H1 (cell line): ENCODE data around the gene CHRNG. TPM values are rescaled to one million over a fixed set of nuclear protein-coding genes. Genes with fewer than 3 reads are reported as not detected.

Experiments used
- CTCF ChIA-PET: fragments of 300-600 bp; sonication (Branson Sonifier 250); formaldehyde crosslinking; loops from one replicate; lab custom pipeline; 2021; ENCODE audit not compliant: partially characterized antibody; lab: Charles Lee
- POLR2A ChIA-PET: fragments of 300-600 bp; sonication (Branson Sonifier 250); formaldehyde crosslinking; loops from one replicate; lab custom pipeline; 2021; ENCODE audit warnings: inconsistent platforms; ENCODE audit not compliant: partially characterized antibody; lab: Charles Lee
- DNase-seq, 2 experiments: peaks; one replicate each; pipeline versions ENCODE4 v3.0.0 to v3.0.0-alpha.2; 2010 to 2022; ENCODE audit warnings: low spot score in 2 of 2, low read depth in 1 of 2, mixed read lengths in 1 of 2
- FAIRE-seq: peaks from 2 replicates; lab custom pipeline; 2011; peaks lifted over from hg19 to GRCh38; lab: Jason Lieb, UNC
- H2AFZ ChIP-seq: 2 replicates; pipeline ENCODE4 v1.8.1; 2012; ENCODE audit warnings: low read length, inconsistent platforms
- H2AK5ac ChIP-seq: 2 replicates; pipeline ENCODE4 v1.6.1; 2013; ENCODE audit warnings: low read depth, low read length
- H2BK120ac ChIP-seq: replicated peaks from 2 replicates; pipeline ENCODE3; 2013; ENCODE audit warnings: low read depth, low read length, inconsistent platforms
- H2BK12ac ChIP-seq: 2 replicates; pipeline ENCODE4 v1.6.1; 2013; ENCODE audit warnings: low read depth, low read length
- H2BK15ac ChIP-seq: 2 replicates; pipeline ENCODE4 v1.6.1; 2013; ENCODE audit warnings: low read length
- H2BK20ac ChIP-seq: 2 replicates; pipeline ENCODE4 v1.6.1; 2013; ENCODE audit warnings: low read length
- H2BK5ac ChIP-seq: 2 replicates; pipeline ENCODE4 v1.6.1; 2013; ENCODE audit warnings: low read depth, low read length
- H3K14ac ChIP-seq: 2 replicates; pipeline ENCODE4 v1.6.1; 2013; ENCODE audit warnings: inconsistent platforms; ENCODE audit not compliant: insufficient read length
- H3K18ac ChIP-seq: 2 replicates; pipeline ENCODE4 v1.6.1; 2013; ENCODE audit warnings: low read length; ENCODE audit errors: extremely low read depth
- H3K23ac ChIP-seq: 2 replicates; pipeline ENCODE4 v1.6.1; 2013; ENCODE audit warnings: inconsistent platforms; ENCODE audit not compliant: insufficient read length
- H3K23me2 ChIP-seq: 2 replicates; pipeline ENCODE4 v1.6.1; 2013; ENCODE audit warnings: low read depth, low read length
- H3K27ac ChIP-seq: 2 replicates; pipeline ENCODE4 v1.6.1; 2011; ENCODE audit warnings: low read depth, low read length, inconsistent platforms
- H3K27me3 ChIP-seq, 4 experiments: replicated peaks in 1 of 4; 1 replicate in 1 of 4; 2 replicates in 3 of 4; pipeline versions ENCODE4 v1.6.1 to v1.8.1; 2011 to 2013; ENCODE audit warnings: low read length in 3 of 4, mild to moderate bottlenecking in 3 of 4, inconsistent platforms in 2 of 4, mixed read lengths in 2 of 4, moderate library complexity in 1 of 4; ENCODE audit not compliant: control insufficient read depth in 3 of 4, insufficient read depth in 3 of 4; ENCODE audit errors: extremely low read depth in 1 of 4
- H3K36me3 ChIP-seq, 4 experiments: 2 replicates each; pipeline versions ENCODE4 v1.6.1 to v1.8.1; 2011 to 2013; ENCODE audit warnings: mild to moderate bottlenecking in 4 of 4, low read length in 3 of 4, moderate library complexity in 2 of 4, control low read depth in 1 of 4, inconsistent platforms in 1 of 4; ENCODE audit not compliant: insufficient read depth in 4 of 4, control insufficient read depth in 2 of 4
- H3K4ac ChIP-seq: replicated peaks from 2 replicates; pipeline ENCODE3; 2013; ENCODE audit warnings: low read length, low read depth, mixed read lengths, inconsistent platforms; ENCODE audit not compliant: insufficient read length
- H3K4me1 ChIP-seq, 4 experiments: replicated peaks in 1 of 4; 1 replicate in 1 of 4; 2 replicates in 3 of 4; pipeline versions ENCODE4 v1.6.1 to v1.8.1; 2011 to 2013; ENCODE audit warnings: low read length in 3 of 4, inconsistent platforms in 2 of 4, mixed read lengths in 1 of 4; ENCODE audit not compliant: insufficient read depth in 4 of 4, control insufficient read depth in 3 of 4
- H3K4me2 ChIP-seq, 2 experiments: 2 replicates each; pipeline versions ENCODE4 v1.6.1 to v1.8.1; 2011 to 2013; ENCODE audit warnings: low read depth in 2 of 2, low read length in 2 of 2, control low read depth in 1 of 2, inconsistent platforms in 1 of 2, mild to moderate bottlenecking in 1 of 2; ENCODE audit not compliant: insufficient read depth in 1 of 2
- H3K4me3 ChIP-seq, 4 experiments: fragments of 200-600, 300-600 bp in 1 of 4; sonication (generic), shearing (Covaris generic), sonication (Bioruptor Twin) in 1 of 4; 2 replicates each; pipeline versions ENCODE4 v1.5.1 to v1.8.1; 2011 to 2016; ENCODE audit warnings: low read length in 4 of 4, low read depth in 3 of 4, control low read depth in 2 of 4, inconsistent platforms in 2 of 4, mild to moderate bottlenecking in 2 of 4, mixed read lengths in 1 of 4, moderate library complexity in 1 of 4; ENCODE audit not compliant: insufficient read depth in 2 of 4; ENCODE audit errors: extremely low read depth in 1 of 4
- H3K56ac ChIP-seq: replicated peaks from 2 replicates; pipeline ENCODE3; 2013; ENCODE audit warnings: low read depth, mild to moderate bottlenecking, mixed read lengths, low read length, inconsistent platforms; ENCODE audit not compliant: insufficient read length
- H3K79me1 ChIP-seq: 2 replicates; pipeline ENCODE4 v1.6.1; 2013; ENCODE audit warnings: low read depth, low read length, control low read depth
- H3K79me2 ChIP-seq, 2 experiments: 2 replicates each; pipeline versions ENCODE4 v1.6.1 to v1.8.1; 2012 to 2013; ENCODE audit warnings: low read length in 2 of 2, mild to moderate bottlenecking in 2 of 2, inconsistent platforms in 1 of 2; ENCODE audit not compliant: insufficient read depth in 2 of 2, control insufficient read depth in 1 of 2
- H3K9ac ChIP-seq, 4 experiments: replicated peaks in 1 of 4; 1 replicate in 1 of 4; 2 replicates in 3 of 4; pipeline versions ENCODE4 v1.6.1 to v1.8.1; 2011 to 2013; ENCODE audit warnings: low read depth in 3 of 4, low read length in 3 of 4, control low read depth in 2 of 4, mild to moderate bottlenecking in 2 of 4, moderate library complexity in 2 of 4, inconsistent platforms in 1 of 4; ENCODE audit errors: extremely low read depth in 1 of 4
- H3K9me3 ChIP-seq, 2 experiments: 2 replicates each; pipeline versions ENCODE4 v1.6.1 to v1.8.1; 2012 to 2013; ENCODE audit warnings: mild to moderate bottlenecking in 2 of 2, moderate library complexity in 2 of 2, control low read depth in 1 of 2, inconsistent platforms in 1 of 2, low read depth in 1 of 2, low read length in 1 of 2, mixed read lengths in 1 of 2; ENCODE audit not compliant: insufficient read depth in 2 of 2
- H4K20me1 ChIP-seq, 2 experiments: replicated peaks in 1 of 2; 2 replicates each; pipeline versions ENCODE3 to v1.8.1; 2011 to 2013; ENCODE audit warnings: inconsistent platforms in 2 of 2, low read length in 2 of 2, mild to moderate bottlenecking in 1 of 2; ENCODE audit not compliant: insufficient read depth in 2 of 2, control insufficient read depth in 1 of 2
- H4K5ac ChIP-seq: 2 replicates; pipeline ENCODE4 v1.6.1; 2013; ENCODE audit warnings: low read length, low read depth, mixed read lengths, inconsistent platforms; ENCODE audit not compliant: insufficient read length
- H4K8ac ChIP-seq: 2 replicates; pipeline ENCODE4 v1.8.0; 2013; ENCODE audit warnings: mild to moderate bottlenecking, moderate library complexity, low read length, inconsistent platforms; ENCODE audit not compliant: insufficient read depth; ENCODE audit errors: extremely low read depth
- H4K91ac ChIP-seq: replicated peaks from 2 replicates; pipeline ENCODE3; 2013; ENCODE audit warnings: low read length, mixed read lengths, inconsistent platforms; ENCODE audit not compliant: insufficient read length
- EGR1 ChIP-seq: IDR thresholded peaks from 2 replicates; pipeline ENCODE4 v1.6.1; 2011; ENCODE audit warnings: low read depth, low read length, borderline replicate concordance
- HDAC2 ChIP-seq, 2 experiments: fragments of 300-600 bp in 1 of 2; sonication (generic) in 1 of 2; IDR thresholded peaks; 2 replicates each; pipeline ENCODE4 v1.6.1; 2011 to 2012; ENCODE audit warnings: low read depth in 2 of 2, low read length in 2 of 2, mild to moderate bottlenecking in 2 of 2, moderate library complexity in 2 of 2, borderline replicate concordance in 1 of 2, inconsistent platforms in 1 of 2
- MAFK ChIP-seq: IDR thresholded peaks from 2 replicates; pipeline ENCODE4 v1.6.1; 2012; ENCODE audit warnings: low read depth, mild to moderate bottlenecking, improper control_type of control experiment, low read length
- RAD21 ChIP-seq, 2 experiments: IDR thresholded peaks in 1 of 2; conservative IDR thresholded peaks in 1 of 2; 2 replicates each; pipeline ENCODE4 v1.6.1; 2011; ENCODE audit warnings: low read depth in 2 of 2, low read length in 2 of 2, improper control_type of control experiment in 1 of 2, inconsistent platforms in 1 of 2, mild to moderate bottlenecking in 1 of 2, moderate library complexity in 1 of 2
- RXRA ChIP-seq: IDR thresholded peaks from 2 replicates; pipeline ENCODE4 v1.6.1; 2011; ENCODE audit warnings: low read depth, mild to moderate bottlenecking, low read length, moderate library complexity; ENCODE audit not compliant: insufficient read depth
- TBP ChIP-seq: IDR thresholded peaks from 2 replicates; pipeline ENCODE4 v1.6.1; 2011; ENCODE audit warnings: low read depth, low read length, improper control_type of control experiment
- WGBS, 2 experiments: shearing (Covaris generic) in 1 of 2; methylation state at CpG; one replicate each; pipeline versions ENCODE4 v1.1.6 to v1.1.7; 2013 to 2015; ENCODE audit warnings: low lambda C conversion rate in 2 of 2, mixed read lengths in 2 of 2, inconsistent platforms in 1 of 2, low coverage in 1 of 2, missing lambda C conversion rate in 1 of 2; ENCODE audit not compliant: insufficient replicate concordance in 2 of 2, insufficient coverage in 1 of 2, insufficient read length in 1 of 2; ENCODE audit errors: extremely low coverage in 1 of 2, missing lambda C conversion rate in 1 of 2; 5-methylcytosine and 5-hydroxymethylcytosine counted together
- polyA plus RNA-seq, 7 experiments: library from polyadenylated mRNA; depleted of rRNA in 3 of 7; stranded (reverse) in 5 of 7; unstranded in 2 of 7; fragments of >200 nt in 5 of 7; fragments of 200-250 nt in 2 of 7; gene quantifications; 1 replicate in 5 of 7; 2 replicates in 1 of 7; 4 replicates in 1 of 7; pipeline versions ENCODE4 v1.2.1 to v1.2.3, GENCODE V29; 2011 to 2013; ENCODE audit warnings: missing spikeins in 2 of 7, mixed read lengths in 2 of 7
- total RNA-seq: library from RNA; stranded (reverse); fragmentation: NEBNext Ultra II Directional; extraction: Animal tissue kit (Norgen Biotek cat#: 25700); gene quantifications from 2 replicates; pipeline ENCODE4 v1.2.1, GENCODE V29; 2021

CHRNG gene
- total and polyA plus RNA-seq, 2 of the 8 experiments (the other 6 are each of a cell fraction or from before 2014, with no cell fraction given): 0.05 TPM; not detected in 1

DNA sequence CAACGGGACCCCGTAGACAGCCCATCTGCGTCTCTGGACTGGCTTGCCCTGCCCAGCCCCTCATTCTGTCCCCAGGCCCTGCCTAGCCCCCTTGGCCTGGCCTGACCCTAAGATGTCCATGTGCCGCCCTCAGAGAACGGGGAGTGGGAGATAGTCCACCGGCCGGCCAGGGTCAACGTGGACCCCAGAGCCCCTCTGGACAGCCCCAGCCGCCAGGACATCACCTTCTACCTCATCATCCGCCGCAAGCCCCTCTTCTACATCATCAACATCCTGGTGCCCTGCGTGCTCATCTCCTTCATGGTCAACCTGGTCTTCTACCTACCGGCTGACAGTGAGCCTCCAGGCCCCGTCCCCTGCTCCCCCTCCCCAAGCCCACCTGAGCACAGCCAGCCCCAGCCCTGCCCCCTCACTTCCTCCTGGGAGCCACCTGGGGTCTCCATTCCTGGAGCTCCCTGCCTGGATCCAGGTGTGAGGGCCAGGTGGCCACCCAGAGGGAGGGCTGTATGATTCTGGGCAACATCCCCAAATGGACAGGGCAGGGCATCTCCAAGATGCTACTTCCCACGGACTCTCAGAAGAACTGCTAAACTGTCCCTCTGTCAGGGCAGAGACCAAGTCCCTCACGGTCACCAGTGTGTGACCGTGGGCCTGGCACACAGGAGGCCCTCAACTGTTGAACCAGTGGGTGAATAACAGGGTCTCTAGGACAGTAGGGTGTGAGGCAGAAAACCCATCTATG is 9.5 kb upstream of the CHRNG start:
- Histone ChIP-seq H3K9me3 (no peaks in the 10 kb centered on the region), H3K27ac (no peak overlapping the region), H3K18ac (no peak overlapping the region), H2BK120ac (no peak overlapping the region), H3K4me3 (no peak overlapping the region), H3K56ac (no peak overlapping the region), H3K79me1 (no peaks in the 10 kb centered on the region), H2BK5ac (no peak overlapping the region), H2BK12ac (no peak overlapping the region), H3K4me1 (peaks cover 0 to 11% (median 2%) of the 10 kb centered on the region in 4 experiments; a peak in 5 of 7 replicates), H3K27me3 (peaks cover 0 to 8% (median 0%) of the 10 kb centered on the region in 4 experiments; a peak in 2 of 7 replicates), H4K5ac (no peak overlapping the region), H2AK5ac (no peak overlapping the region), H3K23me2 (no peaks in the 10 kb centered on the region), H2BK20ac (no peak overlapping the region), H4K8ac (no peak overlapping the region), H3K79me2 (no peaks in the 10 kb centered on the region), H4K91ac (no peak overlapping the region), H3K23ac (no peak overlapping the region), H3K36me3 (no peaks in the 10 kb centered on the region), H3K9ac (no peak overlapping the region), H4K20me1 (no peaks in the 10 kb centered on the region), H3K4ac (no peak overlapping the region), H3K14ac (no peak overlapping the region), H2AFZ (no peak overlapping the region), H3K4me2 (no peak overlapping the region), H2BK15ac (no peak overlapping the region)
- CTCF ChIA-PET: interaction anchor here (1.3 to 1.6 kb wide), 2 partner anchors 17 to 37 kb away, joined by 3 to 4 read pairs; no protein-coding TSS in a partner anchor
- 91% methylated on average over 11 of the region's 17 CpGs; no CpG with 5 or more reads in 1 of the 2 experiments for WGBS, 2 experiments
- POLR2A ChIA-PET: interaction anchor here (1.0 to 1.8 kb wide), 2 partner anchors 10 to 15 kb away, joined by 4 to 5 read pairs; partner anchors contain the start of gene PRSS56
- DNase-seq: no peak
- FAIRE-seq: no peak
- TF ChIP-seq MAFK (no peak), EGR1 (no peak), RXRA (no peak), RAD21 (IDR thresholded peaks at IDR 0.05 in 1 of 2, conservative IDR thresholded peaks at IDR 0.05 in 1 of 2; ENCODE audit: low read depth in 2 of 2, low read length in 2 of 2) (no peak), TBP (no peak), HDAC2 (IDR thresholded peaks at IDR 0.05; ENCODE audit: borderline replicate concordance in 1 of 2, low read depth in 2 of 2, low read length in 2 of 2) (no peak)
